Transverse colon (tissue), 4 donors: ENCODE data around the gene PCCB.
A peak's percentile ranks its signal among the peaks of the same experiment; 100 is the strongest.

Source experiments
- EP300 ChIP-seq: sonication (generic); formaldehyde crosslinking; IDR thresholded peaks from one replicate; pipeline ENCODE4 v1.6.1; 2017; ENCODE audit warnings: antibody characterized with exemption, low read depth
- POLR2A ChIP-seq: fragments of 450-650 bp; IDR thresholded peaks from one replicate; pipeline ENCODE4 v1.6.1; 2016; ENCODE audit warnings: antibody characterized with exemption, mild to moderate bottlenecking, moderate library complexity
- POLR2AphosphoS5 ChIP-seq, 3 donors: sonication (generic); formaldehyde crosslinking; IDR thresholded peaks; one replicate each; pipeline ENCODE4 v1.6.1; 2016; ENCODE audit warnings: antibody characterized with exemption in 3 of 3
- TF ChIP-seq, protein P1 (sequence below), 5 experiments: fragments of 200-600 bp in 3 of 5; fragments of 450-650 bp in 2 of 5; sonication (generic) in 3 of 5; IDR thresholded peaks; 1 replicate in 2 of 5; 2 replicates in 3 of 5; pipeline ENCODE4 v1.5.1; 2016 to 2017; ENCODE audit warnings: antibody characterized with exemption in 5 of 5, inconsistent platforms in 3 of 5, mild to moderate bottlenecking in 2 of 5, moderate library complexity in 1 of 5

DNA sequence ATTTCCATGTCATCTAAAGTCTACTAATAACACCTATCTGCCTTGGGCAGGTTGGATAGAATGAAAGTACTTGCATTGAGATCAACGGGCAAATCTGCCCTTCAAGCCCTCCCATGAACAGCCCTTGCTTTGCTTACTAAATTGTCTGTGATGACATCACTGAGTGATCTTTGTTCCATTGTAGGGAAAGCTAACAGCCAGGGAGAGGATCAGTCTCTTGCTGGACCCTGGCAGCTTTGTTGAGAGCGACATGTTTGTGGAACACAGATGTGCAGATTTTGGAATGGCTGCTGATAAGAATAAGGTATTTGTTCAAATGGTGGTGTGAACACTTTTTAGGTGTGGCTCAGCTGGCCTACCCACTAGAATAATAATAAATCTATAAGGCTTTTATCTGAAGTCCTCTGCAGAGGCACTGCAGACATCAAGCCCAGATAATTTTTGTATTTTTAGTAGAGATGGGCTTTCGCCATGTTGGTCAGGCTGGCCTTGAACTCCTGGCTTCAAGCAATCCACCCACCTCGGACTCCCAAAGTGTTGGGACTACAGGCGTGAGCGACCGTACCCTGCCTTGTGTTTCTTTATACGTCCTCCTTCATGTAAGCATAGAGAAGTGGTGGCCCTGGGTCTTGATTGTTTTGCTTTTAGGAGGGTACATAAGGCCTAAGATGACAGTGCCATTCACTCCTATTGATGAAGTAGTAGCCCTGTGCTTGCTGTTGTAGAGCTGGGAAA, 5.7 kb downstream of the PCCB start:
- peak in 1 of 3 donors; percentile 20 for TF ChIP-seq POLR2AphosphoS5 (IDR thresholded peaks at IDR 0.05)
- TF ChIP-seq, protein P1, sequence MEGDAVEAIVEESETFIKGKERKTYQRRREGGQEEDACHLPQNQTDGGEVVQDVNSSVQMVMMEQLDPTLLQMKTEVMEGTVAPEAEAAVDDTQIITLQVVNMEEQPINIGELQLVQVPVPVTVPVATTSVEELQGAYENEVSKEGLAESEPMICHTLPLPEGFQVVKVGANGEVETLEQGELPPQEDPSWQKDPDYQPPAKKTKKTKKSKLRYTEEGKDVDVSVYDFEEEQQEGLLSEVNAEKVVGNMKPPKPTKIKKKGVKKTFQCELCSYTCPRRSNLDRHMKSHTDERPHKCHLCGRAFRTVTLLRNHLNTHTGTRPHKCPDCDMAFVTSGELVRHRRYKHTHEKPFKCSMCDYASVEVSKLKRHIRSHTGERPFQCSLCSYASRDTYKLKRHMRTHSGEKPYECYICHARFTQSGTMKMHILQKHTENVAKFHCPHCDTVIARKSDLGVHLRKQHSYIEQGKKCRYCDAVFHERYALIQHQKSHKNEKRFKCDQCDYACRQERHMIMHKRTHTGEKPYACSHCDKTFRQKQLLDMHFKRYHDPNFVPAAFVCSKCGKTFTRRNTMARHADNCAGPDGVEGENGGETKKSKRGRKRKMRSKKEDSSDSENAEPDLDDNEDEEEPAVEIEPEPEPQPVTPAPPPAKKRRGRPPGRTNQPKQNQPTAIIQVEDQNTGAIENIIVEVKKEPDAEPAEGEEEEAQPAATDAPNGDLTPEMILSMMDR (IDR thresholded peaks at IDR 0.05): no peak
- TF ChIP-seq EP300: no peak
- no peak for TF ChIP-seq POLR2A
